ENCODE measurements around the gene SPIN1.

SPIN1 gene

DNA sequence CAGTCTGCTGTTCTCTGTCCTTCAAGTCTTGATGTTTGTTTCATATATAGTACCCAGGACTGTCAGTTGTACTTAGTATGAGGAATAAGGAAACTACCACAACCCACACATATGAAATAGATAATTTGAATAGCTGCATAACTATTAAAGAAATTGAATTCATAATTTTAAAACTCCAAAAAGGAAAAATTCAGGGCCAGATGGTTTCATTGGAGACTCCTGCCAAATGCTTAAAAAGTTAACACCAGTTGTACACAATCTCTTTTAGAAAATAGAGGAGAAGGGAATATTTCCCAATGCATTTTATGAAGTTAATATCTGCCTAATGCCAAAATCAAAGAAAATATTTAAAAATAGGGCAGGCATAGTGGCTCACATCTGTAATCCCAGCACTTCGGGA, 24.6 kb upstream of the SPIN1 start:
- Histone ChIP-seq H3K36me3 (ENCODE audit: insufficient read depth) (no peaks in the 10 kb centered on the region), H3K4me2 (no peak overlapping the region), H4K20me1 (ENCODE audit: insufficient read depth) (no peaks in the 10 kb centered on the region), H3K27ac (no peak overlapping the region), H3K4me3 (IDR thresholded peaks at IDR 0.05; ENCODE audit: insufficient read depth, low read depth, low read length) (no peak overlapping the region), H3K79me2 (ENCODE audit: insufficient read depth, low read depth) (no peaks in the 10 kb centered on the region), H3K9ac (no peak overlapping the region), H3K27me3 (ENCODE audit: insufficient read depth, low read depth) (no peaks in the 10 kb centered on the region), H3K4me1 (ENCODE audit: low read depth, poor library complexity, severe bottlenecking) (no peaks in the 10 kb centered on the region), H2AFZ (ENCODE audit: low read depth) (no peak overlapping the region)
- TF ChIP-seq, protein P1, sequence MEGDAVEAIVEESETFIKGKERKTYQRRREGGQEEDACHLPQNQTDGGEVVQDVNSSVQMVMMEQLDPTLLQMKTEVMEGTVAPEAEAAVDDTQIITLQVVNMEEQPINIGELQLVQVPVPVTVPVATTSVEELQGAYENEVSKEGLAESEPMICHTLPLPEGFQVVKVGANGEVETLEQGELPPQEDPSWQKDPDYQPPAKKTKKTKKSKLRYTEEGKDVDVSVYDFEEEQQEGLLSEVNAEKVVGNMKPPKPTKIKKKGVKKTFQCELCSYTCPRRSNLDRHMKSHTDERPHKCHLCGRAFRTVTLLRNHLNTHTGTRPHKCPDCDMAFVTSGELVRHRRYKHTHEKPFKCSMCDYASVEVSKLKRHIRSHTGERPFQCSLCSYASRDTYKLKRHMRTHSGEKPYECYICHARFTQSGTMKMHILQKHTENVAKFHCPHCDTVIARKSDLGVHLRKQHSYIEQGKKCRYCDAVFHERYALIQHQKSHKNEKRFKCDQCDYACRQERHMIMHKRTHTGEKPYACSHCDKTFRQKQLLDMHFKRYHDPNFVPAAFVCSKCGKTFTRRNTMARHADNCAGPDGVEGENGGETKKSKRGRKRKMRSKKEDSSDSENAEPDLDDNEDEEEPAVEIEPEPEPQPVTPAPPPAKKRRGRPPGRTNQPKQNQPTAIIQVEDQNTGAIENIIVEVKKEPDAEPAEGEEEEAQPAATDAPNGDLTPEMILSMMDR (conservative IDR thresholded peaks at IDR 0.05; ENCODE audit: low read depth, low read length), result no peak

DNA sequence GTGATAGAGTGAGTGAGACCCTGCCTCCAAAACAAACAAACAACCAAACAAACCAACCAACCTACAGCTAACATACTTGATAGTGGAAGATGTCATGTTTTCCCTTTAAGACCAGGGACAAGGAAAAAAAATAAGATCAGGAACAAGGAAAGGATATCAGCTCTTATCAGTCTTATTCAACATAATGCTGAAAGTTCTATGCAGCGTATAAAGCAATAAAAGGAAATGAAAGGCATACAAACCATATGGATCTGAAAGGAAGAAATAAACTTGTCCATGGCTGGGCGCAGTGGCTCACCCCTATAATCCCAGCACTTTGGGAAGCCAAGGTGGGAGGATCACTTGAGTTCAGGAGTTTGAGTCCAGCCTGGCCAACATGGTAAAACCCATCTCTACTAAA, 23.5 kb upstream of the SPIN1 start:
- Histone ChIP-seq H3K36me3 (ENCODE audit: insufficient read depth) (no peaks in the 10 kb centered on the region), H3K79me2 (ENCODE audit: insufficient read depth, low read depth) (no peaks in the 10 kb centered on the region), H3K9ac (no peak overlapping the region), H3K27me3 (ENCODE audit: insufficient read depth, low read depth) (no peaks in the 10 kb centered on the region), H4K20me1 (ENCODE audit: insufficient read depth) (no peaks in the 10 kb centered on the region), H2AFZ (ENCODE audit: low read depth) (no peak overlapping the region), H3K4me2 (no peak overlapping the region), H3K27ac (no peak overlapping the region), H3K4me1 (ENCODE audit: low read depth, poor library complexity, severe bottlenecking) (no peaks in the 10 kb centered on the region), H3K4me3 (IDR thresholded peaks at IDR 0.05; ENCODE audit: insufficient read depth, low read depth, low read length) (no peak overlapping the region)
- TF ChIP-seq, protein P1 (conservative IDR thresholded peaks at IDR 0.05; ENCODE audit: low read depth, low read length), result no peak

DNA sequence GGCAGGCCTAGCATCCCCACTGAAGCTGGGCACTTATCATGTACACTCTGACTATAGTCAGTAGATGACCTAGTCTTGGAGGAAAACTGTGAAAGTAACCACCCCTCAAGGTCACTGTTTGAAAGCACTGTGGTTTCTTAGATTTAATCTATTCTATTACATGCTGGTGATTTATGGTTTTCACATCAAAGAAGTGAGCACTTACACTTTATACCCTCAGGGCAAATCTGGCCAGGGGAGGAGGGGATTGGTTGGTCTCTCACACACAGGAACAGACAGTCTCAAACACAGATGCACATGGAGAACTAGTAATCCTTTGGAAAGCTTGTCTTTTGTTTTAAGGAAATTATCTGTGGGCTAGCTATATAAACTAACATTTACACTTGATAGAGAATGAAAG, 17.9 kb upstream of the SPIN1 start:
- no peaks in the 10 kb centered on the region for H4K20me1 ChIP-seq (ENCODE audit: insufficient read depth)
- H3K4me3 ChIP-seq (IDR thresholded peaks at IDR 0.05; ENCODE audit: insufficient read depth, low read depth, low read length), result no peak overlapping the region
- TF ChIP-seq, protein P1 (conservative IDR thresholded peaks at IDR 0.05; ENCODE audit: low read depth, low read length), result no peak
- H3K4me2 ChIP-seq, result no peak overlapping the region
- no peaks in the 10 kb centered on the region for H3K27me3 ChIP-seq (ENCODE audit: insufficient read depth, low read depth)
- no peak overlapping the region for H2AFZ ChIP-seq (ENCODE audit: low read depth)
- no peaks in the 10 kb centered on the region for H3K4me1 ChIP-seq (ENCODE audit: low read depth, poor library complexity, severe bottlenecking)
- no peaks in the 10 kb centered on the region for H3K36me3 ChIP-seq (ENCODE audit: insufficient read depth)
- H3K79me2 ChIP-seq (ENCODE audit: insufficient read depth, low read depth), result no peaks in the 10 kb centered on the region
- no peak overlapping the region for H3K27ac ChIP-seq
- H3K9ac ChIP-seq, result no peak overlapping the region

DNA sequence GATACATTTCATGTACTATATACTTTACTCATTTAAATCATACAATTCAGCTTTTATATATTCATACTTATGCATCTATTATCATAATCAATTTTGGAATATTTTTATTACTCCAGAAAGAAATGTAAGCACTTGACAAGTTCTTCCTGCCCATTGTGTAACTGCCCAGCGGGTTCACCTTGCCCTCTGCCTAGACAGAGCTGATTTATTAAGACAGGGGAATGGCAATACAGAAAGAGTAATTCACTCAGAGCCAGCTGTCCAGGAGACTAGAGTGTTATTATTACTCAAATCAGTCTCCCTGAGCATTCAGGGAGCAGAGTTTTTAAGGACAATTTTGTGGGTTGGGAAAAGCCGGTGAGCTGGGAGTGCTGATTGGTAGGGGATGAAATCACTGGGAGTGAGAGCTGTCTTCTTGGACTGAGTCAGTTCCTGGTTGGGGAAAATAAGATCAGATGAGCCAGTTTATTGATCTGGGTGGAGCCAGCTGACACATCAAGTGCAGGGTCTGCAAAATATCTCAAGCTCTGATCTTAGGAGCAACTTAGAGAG, 16.1 kb upstream of the SPIN1 start:
- H3K4me3 ChIP-seq (IDR thresholded peaks at IDR 0.05; ENCODE audit: insufficient read depth, low read depth, low read length), result no peak overlapping the region
- H2AFZ ChIP-seq (ENCODE audit: low read depth), result no peak overlapping the region
- H4K20me1 ChIP-seq (ENCODE audit: insufficient read depth), result no peaks in the 10 kb centered on the region
- H3K79me2 ChIP-seq (ENCODE audit: insufficient read depth, low read depth), result no peaks in the 10 kb centered on the region
- no peaks in the 10 kb centered on the region for H3K27me3 ChIP-seq (ENCODE audit: insufficient read depth, low read depth)
- no peaks in the 10 kb centered on the region for H3K4me1 ChIP-seq (ENCODE audit: low read depth, poor library complexity, severe bottlenecking)
- H3K36me3 ChIP-seq (ENCODE audit: insufficient read depth), result no peaks in the 10 kb centered on the region
- H3K4me2 ChIP-seq, result no peak overlapping the region
- no peak overlapping the region for H3K27ac ChIP-seq
- TF ChIP-seq, protein P1 (conservative IDR thresholded peaks at IDR 0.05; ENCODE audit: low read depth, low read length), result no peak
- no peak overlapping the region for H3K9ac ChIP-seq

All from KMS-11 (cell line).